HG02678 (cell line): ENCODE data around the gene CLDN9.
"Not testable (repeated sequence)": the region's sequence is repeated elsewhere in the genome, so short reads cannot be mapped to it uniquely, and the experiment has no call there.

Experiments
- ATAC-seq: cut with Tn5 transposase; IDR thresholded peaks from one replicate; pipeline ENCODE4 v1.9.1; 2021; ENCODE audit warnings: mild to moderate bottlenecking, moderate library complexity; ENCODE audit not compliant: unreplicated experiment

CLDN9 gene

DNA sequence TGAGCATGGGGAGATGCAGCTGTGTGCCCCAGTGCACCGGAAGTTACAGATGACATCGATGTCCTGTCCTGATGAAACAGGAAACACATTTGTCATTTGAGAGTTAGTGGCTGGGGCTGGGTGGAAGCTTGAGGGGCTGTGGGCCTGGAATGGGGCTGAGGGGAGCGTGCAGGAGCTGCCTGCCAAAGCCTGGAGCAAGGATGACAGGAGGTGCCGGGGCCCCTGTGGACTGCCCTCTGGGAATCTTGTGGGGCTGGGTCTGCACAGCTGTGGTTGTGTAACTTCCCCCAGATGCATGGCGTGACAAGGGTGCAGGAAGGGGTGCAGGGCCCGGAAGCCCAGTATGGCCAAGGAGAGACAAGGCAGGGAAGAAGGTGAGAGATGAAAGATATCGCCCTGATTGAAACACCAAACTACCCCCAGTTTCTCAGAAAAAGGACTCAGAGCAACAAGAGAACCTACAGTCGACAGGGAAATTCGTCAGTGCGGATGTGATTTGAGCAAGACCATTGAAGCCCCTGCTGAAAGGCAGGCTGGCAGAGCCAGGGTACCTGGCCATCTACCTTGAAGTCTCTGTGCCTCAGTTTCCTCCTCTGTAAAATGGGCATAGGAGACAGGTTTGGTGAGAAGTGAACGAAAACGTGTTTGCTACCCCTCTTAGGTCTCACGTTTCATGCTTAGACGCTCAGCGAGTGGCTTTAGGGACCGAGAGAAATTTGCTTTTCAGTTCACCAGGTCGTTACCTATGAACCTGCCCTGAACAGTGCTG is 42.4 kb downstream of the CLDN9 start:
- no peak for ATAC-seq

DNA sequence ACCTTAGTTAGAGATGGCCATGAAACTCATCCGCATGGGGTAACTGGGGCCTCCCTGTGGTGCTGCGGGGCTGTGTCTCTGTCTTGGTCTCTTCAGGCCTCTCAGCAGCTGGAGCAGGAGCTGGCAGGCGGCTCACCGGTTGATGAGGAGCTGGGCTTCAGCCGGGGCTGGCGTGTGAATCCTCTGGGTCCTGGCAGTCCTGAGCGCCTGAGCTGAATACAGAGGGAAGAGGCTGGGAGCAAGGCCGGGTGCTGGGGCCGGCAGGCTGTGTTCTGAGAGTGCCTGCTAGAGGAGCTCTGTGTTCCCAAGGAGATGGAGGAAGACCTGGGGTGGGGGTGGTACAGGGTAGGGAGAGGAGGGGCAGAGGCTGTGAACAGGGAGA is 43.0 kb downstream of the CLDN9 start:
- ATAC-seq: not testable (repeated sequence)

DNA sequence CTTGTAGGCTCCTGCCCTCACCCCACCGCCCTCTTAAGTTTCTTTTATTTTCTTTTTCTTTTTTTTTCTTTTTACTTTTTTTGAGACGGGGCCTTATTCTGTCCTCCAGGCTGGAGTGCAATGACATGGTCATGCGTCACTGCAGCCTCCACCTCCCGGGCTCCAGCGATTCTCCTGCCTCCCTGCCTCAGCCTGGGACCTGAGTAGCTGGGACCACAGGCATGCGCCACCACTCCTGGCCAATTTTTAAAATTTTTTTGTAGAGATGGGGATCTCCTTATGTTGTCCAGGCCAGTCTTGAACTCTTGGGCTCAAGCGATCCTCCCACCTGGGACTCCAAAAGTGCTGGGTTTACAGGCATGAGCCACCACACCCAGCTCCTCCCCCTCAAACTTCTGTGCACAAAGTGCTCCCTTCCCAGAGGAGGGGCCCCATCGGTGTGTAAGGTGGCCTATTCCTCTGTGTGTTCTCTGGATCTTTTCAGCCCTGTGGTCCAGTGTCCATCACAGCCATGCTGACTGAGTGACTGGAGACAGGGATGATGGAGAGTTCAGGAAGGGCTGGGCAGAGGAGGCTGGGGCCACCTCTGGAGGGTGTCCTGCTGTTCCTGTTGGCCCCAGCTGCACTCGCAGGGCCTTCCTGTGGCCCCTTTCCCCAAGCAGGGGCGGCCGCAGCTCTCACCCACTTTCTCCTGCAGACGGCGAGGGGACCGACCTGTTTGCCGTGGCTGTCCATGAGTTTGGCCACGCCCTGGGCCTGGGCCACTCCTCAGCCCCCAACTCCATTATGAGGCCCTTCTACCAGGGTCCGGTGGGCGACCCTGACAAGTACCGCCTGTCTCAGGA is 43.8 kb downstream of the CLDN9 start:
- ATAC-seq: no peak

DNA sequence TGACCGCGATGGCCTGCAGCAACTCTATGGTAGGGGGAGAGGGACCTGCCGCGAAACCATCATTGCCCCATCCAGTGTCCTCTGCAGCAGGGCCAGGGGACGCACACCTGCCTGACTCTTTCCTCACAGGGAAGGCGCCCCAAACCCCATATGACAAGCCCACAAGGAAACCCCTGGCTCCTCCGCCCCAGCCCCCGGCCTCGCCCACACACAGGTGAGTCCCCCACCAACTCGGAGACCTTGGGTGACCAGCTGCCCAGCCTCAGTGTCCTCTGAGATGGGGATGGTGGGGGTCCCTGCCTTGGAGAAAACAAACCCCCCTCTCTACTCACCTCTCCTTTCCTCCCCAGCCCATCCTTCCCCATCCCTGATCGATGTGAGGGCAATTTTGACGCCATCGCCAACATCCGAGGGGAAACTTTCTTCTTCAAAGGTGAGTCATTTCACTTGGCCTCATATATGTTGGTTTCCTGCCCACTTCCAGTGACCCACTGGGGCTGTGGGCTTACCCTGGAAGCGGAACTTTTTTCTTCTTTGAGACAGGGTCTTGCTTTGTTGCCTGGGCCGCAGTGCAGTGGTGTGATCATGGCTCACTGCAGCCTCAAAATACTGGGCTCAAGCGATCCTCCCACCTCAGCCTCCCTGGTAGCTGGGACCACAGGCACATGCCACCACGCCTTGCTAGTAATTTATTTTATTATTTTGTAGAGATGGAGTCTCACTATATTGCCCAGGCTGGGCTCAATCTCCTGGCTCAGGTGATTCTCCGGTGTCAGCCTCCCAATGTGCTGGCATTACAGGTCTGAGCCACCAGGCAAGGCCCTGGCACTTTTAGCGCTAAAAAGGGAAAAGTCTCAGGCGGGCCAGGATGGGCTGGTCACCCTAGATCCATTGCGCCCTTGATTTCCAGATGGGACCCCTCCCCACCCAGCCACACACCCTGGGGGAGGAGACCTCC is 44.7 kb downstream of the CLDN9 start:
- no peak for ATAC-seq

DNA sequence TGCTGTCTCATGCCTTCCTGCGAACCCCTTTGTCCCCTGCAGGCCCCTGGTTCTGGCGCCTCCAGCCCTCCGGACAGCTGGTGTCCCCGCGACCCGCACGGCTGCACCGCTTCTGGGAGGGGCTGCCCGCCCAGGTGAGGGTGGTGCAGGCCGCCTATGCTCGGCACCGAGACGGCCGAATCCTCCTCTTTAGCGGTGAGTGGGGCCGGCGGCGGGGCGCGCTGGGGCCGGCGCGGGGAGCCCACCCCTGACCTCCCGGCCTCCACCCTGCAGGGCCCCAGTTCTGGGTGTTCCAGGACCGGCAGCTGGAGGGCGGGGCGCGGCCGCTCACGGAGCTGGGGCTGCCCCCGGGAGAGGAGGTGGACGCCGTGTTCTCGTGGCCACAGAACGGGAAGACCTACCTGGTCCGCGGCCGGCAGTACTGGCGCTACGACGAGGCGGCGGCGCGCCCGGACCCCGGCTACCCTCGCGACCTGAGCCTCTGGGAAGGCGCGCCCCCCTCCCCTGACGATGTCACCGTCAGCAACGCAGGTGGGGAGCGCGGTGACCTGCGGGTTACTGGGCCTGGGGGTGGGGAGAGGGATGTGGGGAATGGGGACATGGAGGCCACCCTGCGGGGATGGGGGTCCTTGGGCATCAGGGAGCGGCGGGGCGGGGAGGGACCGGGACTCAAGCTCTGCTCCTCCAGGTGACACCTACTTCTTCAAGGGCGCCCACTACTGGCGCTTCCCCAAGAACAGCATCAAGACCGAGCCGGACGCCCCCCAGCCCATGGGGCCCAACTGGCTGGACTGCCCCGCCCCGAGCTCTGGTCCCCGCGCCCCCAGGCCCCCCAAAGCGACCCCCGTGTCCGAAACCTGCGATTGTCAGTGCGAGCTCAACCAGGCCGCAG is 45.7 kb downstream of the CLDN9 start:
- ATAC-seq: peak; percentile 17

DNA sequence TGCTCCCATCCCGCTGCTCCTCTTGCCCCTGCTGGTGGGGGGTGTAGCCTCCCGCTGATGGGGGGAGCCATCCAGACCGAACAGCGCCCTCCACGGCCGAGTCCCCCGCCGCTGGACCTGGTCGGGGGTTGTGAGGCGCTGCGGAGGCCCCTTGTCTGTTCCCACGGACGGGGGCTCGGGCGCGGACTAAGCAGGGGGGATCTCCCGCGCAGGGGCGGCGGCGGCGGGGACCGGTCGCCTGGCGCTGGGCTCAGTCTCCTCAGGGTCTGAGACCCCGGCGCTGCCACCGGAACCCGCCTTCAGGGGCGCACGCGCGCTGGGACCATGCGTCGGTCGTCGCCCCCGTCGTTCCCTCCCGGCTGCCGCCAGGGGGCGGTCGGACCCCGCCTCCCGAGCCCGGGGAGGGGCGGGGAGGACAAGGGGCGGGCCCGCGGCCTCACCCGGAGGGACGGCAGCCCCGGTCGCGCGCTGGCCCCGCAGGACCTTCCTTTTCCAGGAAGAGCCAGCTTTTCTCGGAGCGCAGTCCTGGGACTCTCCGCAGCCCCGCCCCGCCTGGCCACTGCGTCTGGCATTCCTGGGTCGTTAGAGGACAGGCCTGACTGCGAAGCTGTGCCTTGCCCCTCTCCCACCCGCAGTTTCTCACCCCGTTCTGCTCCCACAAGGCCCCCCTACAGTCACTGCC is 46.5 kb downstream of the CLDN9 start:
- ATAC-seq: peak; percentile 86

DNA sequence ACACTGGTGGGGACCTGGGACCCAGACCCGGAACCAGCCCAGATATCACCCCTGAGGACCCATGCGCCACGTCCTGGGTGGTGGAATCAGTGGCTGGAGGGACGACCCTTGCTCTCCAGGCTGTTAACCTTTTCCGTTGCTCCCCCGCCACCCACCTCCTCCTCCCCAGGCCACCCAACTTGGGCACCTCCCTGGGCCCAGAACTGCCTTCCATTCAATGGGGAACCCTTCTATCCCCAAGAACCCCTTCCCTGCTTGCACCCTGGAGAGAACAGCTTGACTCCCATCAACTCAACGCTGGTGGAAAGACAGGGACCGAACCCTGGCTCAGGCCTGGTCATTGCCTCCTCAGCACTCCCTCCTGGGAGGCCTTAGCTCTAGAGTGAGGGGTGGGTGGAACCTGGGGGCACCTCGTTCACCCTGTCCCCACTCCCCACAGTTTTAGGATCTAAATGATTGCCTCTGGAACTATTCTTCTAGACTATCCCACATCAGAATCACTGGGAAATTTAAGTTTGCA is 47.1 kb downstream of the CLDN9 start:
- ATAC-seq: no peak

DNA sequence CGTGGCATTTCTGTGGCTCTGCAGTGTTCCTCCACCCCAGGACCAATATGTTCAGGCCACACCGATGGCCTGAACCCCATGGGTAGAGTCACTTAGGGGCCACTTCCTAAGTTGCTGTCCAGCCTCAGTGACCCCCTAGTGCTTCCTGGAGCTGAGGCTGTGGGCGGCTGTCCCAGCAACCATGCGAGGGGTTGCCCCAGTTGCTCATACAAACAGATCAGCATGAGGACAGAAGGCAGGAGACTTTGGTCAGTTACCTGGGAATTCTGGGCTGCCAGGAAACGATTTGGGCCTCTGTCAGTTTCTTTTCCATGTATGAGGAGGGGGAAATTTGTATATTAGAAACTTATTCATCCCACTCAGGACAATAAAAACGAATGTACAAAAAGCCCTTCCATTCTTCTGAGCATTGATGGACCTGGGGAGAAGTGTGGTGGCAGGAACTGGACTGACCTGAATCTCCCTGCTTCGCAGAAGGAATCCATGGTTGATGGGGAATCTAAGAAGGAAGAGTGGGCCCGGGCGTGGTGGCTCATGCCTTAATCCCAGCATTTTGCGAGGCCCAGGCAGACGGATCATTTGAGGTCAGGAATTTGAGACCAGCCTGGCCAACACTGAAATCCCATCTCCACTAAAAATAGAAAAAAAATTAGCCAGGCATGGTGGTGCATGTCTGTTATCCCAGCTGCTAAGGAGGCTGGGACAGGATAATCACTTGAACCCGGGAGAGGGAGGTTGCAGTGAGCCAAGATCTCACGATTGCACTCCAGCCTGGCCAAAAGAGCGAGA is 47.8 kb downstream of the CLDN9 start:
- no peak for ATAC-seq

DNA sequence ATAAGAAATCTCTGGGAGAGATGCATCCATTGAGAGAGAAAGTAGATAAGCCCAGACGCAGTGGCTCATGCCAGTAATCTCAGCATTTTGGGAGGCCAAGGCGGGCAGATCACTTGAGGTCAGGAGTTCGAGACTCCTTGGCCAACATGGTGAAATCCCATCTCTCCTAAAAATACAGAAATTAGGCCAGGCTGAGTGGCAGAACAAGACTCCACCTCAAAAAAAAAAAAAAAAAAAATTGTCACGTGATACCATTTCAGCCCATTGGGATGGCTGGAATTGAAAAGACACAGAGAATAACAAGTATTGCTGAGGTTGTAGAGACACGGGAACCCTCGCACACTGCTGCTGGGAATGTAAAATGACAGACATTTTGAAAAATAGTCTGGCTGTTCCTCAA is 49.8 kb downstream of the CLDN9 start:
- ATAC-seq: no peak

DNA sequence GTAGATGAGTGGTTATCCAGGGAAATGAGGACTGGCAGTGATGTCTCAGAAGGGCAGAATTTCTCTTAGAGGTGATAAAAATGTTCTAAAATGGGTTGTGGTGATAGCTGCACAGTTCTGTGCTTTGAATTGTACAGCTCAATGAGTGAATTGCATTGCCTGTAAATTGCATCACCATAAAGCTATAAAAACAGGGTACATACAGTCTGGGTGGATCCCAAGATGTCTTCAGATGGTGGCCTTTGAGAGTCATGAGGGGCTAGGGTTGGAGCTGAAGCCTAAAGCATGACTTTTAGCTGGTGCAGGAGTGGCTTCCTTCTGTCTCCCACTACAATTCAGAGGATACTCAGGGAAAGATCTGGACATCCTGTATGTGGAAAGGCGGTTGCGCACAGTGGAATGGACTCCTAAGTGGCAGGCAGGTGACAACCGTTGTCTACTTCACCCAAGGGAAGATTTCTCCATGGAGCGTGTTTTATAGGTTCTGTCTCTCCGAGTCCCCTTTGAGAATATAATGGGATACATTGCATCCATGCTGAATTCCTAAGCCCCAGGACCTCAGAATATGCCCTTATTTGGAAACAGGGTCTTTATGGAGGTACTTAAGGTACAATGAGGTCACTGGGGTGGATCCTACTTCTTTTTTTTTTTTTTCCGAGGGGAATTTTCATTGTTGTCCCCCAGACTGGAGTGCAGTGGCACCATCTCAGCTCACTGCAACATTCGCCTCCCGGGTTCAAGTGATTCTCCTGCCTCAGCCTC is 51.1 kb downstream of the CLDN9 start:
- ATAC-seq: no peak
